ENCODE results near the gene UBL5. TPM values are rescaled to one million over a fixed set of nuclear protein-coding genes. Genes with fewer than 3 reads are reported as not detected.
A peak's percentile ranks its signal among the peaks of the same experiment; 100 is the strongest.

The UBL5 gene
- total RNA-seq, 1 experiment from 2014 or later: 521 TPM

DNA sequence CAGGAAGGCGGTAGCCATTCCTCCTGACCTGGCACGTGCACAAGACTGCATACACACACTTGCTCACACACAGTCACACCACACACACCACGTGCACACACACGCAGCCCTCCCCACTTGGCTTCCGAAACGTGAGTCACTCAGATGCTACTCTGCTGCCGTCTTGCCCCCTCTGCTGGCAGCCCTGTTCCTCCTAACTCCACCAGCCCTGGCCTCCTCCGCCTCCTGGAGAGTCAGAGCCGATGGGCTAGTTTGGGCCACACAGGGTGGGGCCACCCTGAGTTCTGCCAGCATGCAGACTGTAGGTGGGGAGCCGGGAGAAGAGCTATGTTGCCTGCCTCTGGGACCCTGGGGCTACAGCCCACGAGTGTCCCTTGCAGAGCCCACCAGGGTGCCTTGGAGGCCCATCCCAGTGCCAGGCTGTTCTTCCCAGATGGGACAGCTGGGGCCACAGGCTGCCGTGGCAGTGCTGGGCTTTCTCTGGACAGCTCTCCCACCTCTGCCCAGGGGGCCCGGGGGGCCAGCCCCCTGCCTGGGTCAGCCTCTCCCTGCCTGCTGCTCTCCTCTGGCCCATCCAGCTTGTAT, 19.5 kb downstream of the UBL5 start:
- Histone ChIP-seq H2AFZ (ENCODE audit: low read length) (no peak overlapping the region), H3K36me3 (ENCODE audit: low read depth, low read length) (peaks cover 27% of the 10 kb centered on the region), H3K79me2 (ENCODE audit: low read length) (no peaks in the 10 kb centered on the region), H3F3A (ENCODE audit: low read length, unreplicated experiment) (no peaks in the 10 kb centered on the region), H3K9me2 (replicated peaks; ENCODE audit: low read length) (no peaks in the 10 kb centered on the region), H4K20me1 (ENCODE audit: low read length) (no peaks in the 10 kb centered on the region), H3K4me3 (ENCODE audit: low read length) (no peak overlapping the region), H3K4me1 (ENCODE audit: insufficient read depth, low read length) (peaks cover 5% of the 10 kb centered on the region; the same call in 1 of the 2 replicates), H3K4me2 (ENCODE audit: low read length) (no peak overlapping the region), H3K27me3 (ENCODE audit: low read length) (no peaks in the 10 kb centered on the region), H3K9ac (ENCODE audit: low read length) (no peak overlapping the region), H3K9me3 (ENCODE audit: low read length) (no peaks in the 10 kb centered on the region), H3K27ac (ENCODE audit: low read length) (peak overlapping the region; percentile 9; the same call in 1 of the 2 replicates)
- no peak for TF ChIP-seq EZH2phosphoT487 (IDR thresholded peaks at IDR 0.05; ENCODE audit: borderline replicate concordance, low read length)
- TF ChIP-seq, protein P1, sequence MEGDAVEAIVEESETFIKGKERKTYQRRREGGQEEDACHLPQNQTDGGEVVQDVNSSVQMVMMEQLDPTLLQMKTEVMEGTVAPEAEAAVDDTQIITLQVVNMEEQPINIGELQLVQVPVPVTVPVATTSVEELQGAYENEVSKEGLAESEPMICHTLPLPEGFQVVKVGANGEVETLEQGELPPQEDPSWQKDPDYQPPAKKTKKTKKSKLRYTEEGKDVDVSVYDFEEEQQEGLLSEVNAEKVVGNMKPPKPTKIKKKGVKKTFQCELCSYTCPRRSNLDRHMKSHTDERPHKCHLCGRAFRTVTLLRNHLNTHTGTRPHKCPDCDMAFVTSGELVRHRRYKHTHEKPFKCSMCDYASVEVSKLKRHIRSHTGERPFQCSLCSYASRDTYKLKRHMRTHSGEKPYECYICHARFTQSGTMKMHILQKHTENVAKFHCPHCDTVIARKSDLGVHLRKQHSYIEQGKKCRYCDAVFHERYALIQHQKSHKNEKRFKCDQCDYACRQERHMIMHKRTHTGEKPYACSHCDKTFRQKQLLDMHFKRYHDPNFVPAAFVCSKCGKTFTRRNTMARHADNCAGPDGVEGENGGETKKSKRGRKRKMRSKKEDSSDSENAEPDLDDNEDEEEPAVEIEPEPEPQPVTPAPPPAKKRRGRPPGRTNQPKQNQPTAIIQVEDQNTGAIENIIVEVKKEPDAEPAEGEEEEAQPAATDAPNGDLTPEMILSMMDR (conservative IDR thresholded peaks at IDR 0.05; ENCODE audit: low read depth, low read length): peak; percentile 80
- ATAC-seq (peak; percentile 95), DNase-seq (peak; percentile 86)
- BruUV-seq (replicated peaks): no TSS peak
- intact Hi-C loops (cut with micrococcal nuclease): no loop called here
- CTCF ChIA-PET: no interaction called here
- POLR2A ChIA-PET (ENCODE audit: unreplicated experiment): no interaction called here

DNA sequence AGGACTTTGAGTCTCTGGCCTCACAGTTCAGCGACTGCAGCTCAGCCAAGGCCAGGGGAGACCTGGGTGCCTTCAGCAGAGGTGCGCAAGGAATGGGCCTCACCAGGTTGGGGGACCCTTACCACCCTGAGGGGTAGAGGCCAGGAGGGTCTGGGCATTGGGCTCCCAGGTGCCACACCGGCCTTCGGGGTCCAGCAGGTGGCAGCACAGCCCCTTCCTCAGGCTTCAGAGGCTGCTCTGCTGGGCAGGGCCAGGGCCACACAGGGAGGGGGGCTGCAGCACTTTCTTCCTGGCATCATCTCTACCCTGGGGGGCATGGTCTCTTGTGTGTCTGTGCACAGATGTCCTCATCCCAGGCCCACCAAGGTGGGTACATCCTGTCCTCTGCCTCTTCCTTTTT, 20.3 kb downstream of the UBL5 start:
- POLR2A ChIA-PET (ENCODE audit: unreplicated experiment): no interaction called here
- no peaks in the 10 kb centered on the region for H3K27me3 ChIP-seq (ENCODE audit: low read length)
- peaks cover 5% of the 10 kb centered on the region; the same call in 1 of the 2 replicates for H3K4me1 ChIP-seq (ENCODE audit: insufficient read depth, low read length)
- H3K9me3 ChIP-seq (ENCODE audit: low read length): no peaks in the 10 kb centered on the region
- peaks cover 18% of the 10 kb centered on the region for H3K36me3 ChIP-seq (ENCODE audit: low read depth, low read length)
- no peaks in the 10 kb centered on the region for H3K79me2 ChIP-seq (ENCODE audit: low read length)
- TF ChIP-seq EZH2phosphoT487 (IDR thresholded peaks at IDR 0.05; ENCODE audit: borderline replicate concordance, low read length) (no peak), EZH2 (IDR thresholded peaks at IDR 0.05; ENCODE audit: low read length, unreplicated experiment) (no peak)
- TF ChIP-seq, protein P1 (conservative IDR thresholded peaks at IDR 0.05; ENCODE audit: low read depth, low read length): peak; percentile 85
- H3K4me3 ChIP-seq (ENCODE audit: low read length): no peak overlapping the region
- H3K9me2 ChIP-seq (replicated peaks; ENCODE audit: low read length): no peaks in the 10 kb centered on the region
- H3K27ac ChIP-seq (ENCODE audit: low read length): no peak overlapping the region
- H3K9ac ChIP-seq (ENCODE audit: low read length): no peak overlapping the region
- intact Hi-C loops (cut with micrococcal nuclease): loop anchor here (1.0 kb wide), 1 partner anchor 66 kb away; no protein-coding TSS in a partner anchor
- no peak overlapping the region for H3K4me2 ChIP-seq (ENCODE audit: low read length)
- no peaks in the 10 kb centered on the region for H3F3A ChIP-seq (ENCODE audit: low read length, unreplicated experiment)
- BruUV-seq (replicated peaks): no TSS peak
- CTCF ChIA-PET: no interaction called here
- no peaks in the 10 kb centered on the region for H4K20me1 ChIP-seq (ENCODE audit: low read length)
- ATAC-seq: peak; percentile 42
- no peak overlapping the region for H2AFZ ChIP-seq (ENCODE audit: low read length)
- DNase-seq: peak; percentile 49

DNA sequence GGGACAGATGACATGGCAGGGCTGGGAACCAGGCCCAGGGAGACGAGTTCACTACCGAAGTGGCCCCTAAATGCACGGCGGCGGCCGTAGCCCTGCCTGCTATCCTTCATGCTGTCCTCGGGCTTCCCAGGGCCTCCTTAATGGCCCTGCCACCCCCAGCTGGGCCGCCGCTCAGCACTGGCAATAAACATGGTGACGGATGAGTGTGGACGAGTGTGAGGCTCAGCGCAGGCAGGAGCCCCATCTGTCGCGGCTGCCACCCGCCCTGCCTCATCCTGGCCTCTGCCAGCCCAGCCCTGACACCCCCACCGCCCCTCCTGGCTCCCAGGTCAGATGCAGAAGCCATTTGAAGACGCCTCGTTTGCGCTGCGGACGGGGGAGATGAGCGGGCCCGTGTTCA, 21.0 kb downstream of the UBL5 start:
- POLR2A ChIA-PET (ENCODE audit: unreplicated experiment): no interaction called here
- Histone ChIP-seq H3F3A (ENCODE audit: low read length, unreplicated experiment) (no peaks in the 10 kb centered on the region), H2AFZ (ENCODE audit: low read length) (no peak overlapping the region), H3K27me3 (ENCODE audit: low read length) (no peaks in the 10 kb centered on the region), H3K79me2 (ENCODE audit: low read length) (no peaks in the 10 kb centered on the region), H3K4me3 (ENCODE audit: low read length) (no peak overlapping the region), H3K4me2 (ENCODE audit: low read length) (no peak overlapping the region), H3K27ac (ENCODE audit: low read length) (no peak overlapping the region), H3K9ac (ENCODE audit: low read length) (no peak overlapping the region), H3K36me3 (ENCODE audit: low read depth, low read length) (peaks cover 13% of the 10 kb centered on the region), H4K20me1 (ENCODE audit: low read length) (no peaks in the 10 kb centered on the region), H3K9me3 (ENCODE audit: low read length) (no peaks in the 10 kb centered on the region), H3K4me1 (ENCODE audit: insufficient read depth, low read length) (peaks cover 5% of the 10 kb centered on the region; the same call in 1 of the 2 replicates), H3K9me2 (replicated peaks; ENCODE audit: low read length) (no peaks in the 10 kb centered on the region)
- CTCF ChIA-PET: no interaction called here
- TF ChIP-seq, protein P1 (conservative IDR thresholded peaks at IDR 0.05; ENCODE audit: low read depth, low read length): no peak
- TF ChIP-seq EZH2phosphoT487 (IDR thresholded peaks at IDR 0.05; ENCODE audit: borderline replicate concordance, low read length) (no peak), EZH2 (IDR thresholded peaks at IDR 0.05; ENCODE audit: low read length, unreplicated experiment) (no peak)
- intact Hi-C loops (cut with micrococcal nuclease): loop anchor here (1.0 kb wide), 1 partner anchor 66 kb away; no protein-coding TSS in a partner anchor
- no TSS peak for BruUV-seq (replicated peaks)
- DNase-seq (no peak), ATAC-seq (no peak)

All from PC-3 (cell line).